Measurements from ENCODE around the gene CFAP299.

GRCh38 chr4:80956421-80956820 lies 620.9 kb downstream of the CFAP299 start:
- no peak for TF ChIP-seq CTCF (IDR thresholded peaks at IDR 0.05; ENCODE audit: insufficient read depth, low read depth, low read length)
- TF ChIP-seq EZH2 (IDR thresholded peaks at IDR 0.05; ENCODE audit: insufficient read depth, low read length) = no peak
